H1 (cell line): ENCODE data around the gene BRPF3. TPM values are rescaled to one million over a fixed set of nuclear protein-coding genes. Genes with fewer than 3 reads are reported as not detected.

Experiments
- CTCF ChIA-PET: fragments of 300-600 bp; sonication (Branson Sonifier 250); formaldehyde crosslinking; loops from one replicate; lab custom pipeline; 2021; ENCODE audit not compliant: partially characterized antibody; lab: Charles Lee
- POLR2A ChIA-PET: fragments of 300-600 bp; sonication (Branson Sonifier 250); formaldehyde crosslinking; loops from one replicate; lab custom pipeline; 2021; ENCODE audit warnings: inconsistent platforms; ENCODE audit not compliant: partially characterized antibody; lab: Charles Lee
- DNase-seq, 2 experiments: peaks; one replicate each; pipeline versions ENCODE4 v3.0.0 to v3.0.0-alpha.2; 2010 to 2022; ENCODE audit warnings: low spot score in 2 of 2, low read depth in 1 of 2, mixed read lengths in 1 of 2
- FAIRE-seq: peaks from 2 replicates; lab custom pipeline; 2011; peaks lifted over from hg19 to GRCh38; lab: Jason Lieb, UNC
- H2AFZ ChIP-seq: 2 replicates; pipeline ENCODE4 v1.8.1; 2012; ENCODE audit warnings: low read length, inconsistent platforms
- H2AK5ac ChIP-seq: 2 replicates; pipeline ENCODE4 v1.6.1; 2013; ENCODE audit warnings: low read depth, low read length
- H2BK120ac ChIP-seq: replicated peaks from 2 replicates; pipeline ENCODE3; 2013; ENCODE audit warnings: low read depth, low read length, inconsistent platforms
- H2BK12ac ChIP-seq: 2 replicates; pipeline ENCODE4 v1.6.1; 2013; ENCODE audit warnings: low read depth, low read length
- H2BK15ac ChIP-seq: 2 replicates; pipeline ENCODE4 v1.6.1; 2013; ENCODE audit warnings: low read length
- H2BK20ac ChIP-seq: 2 replicates; pipeline ENCODE4 v1.6.1; 2013; ENCODE audit warnings: low read length
- H2BK5ac ChIP-seq: 2 replicates; pipeline ENCODE4 v1.6.1; 2013; ENCODE audit warnings: low read depth, low read length
- H3K14ac ChIP-seq: 2 replicates; pipeline ENCODE4 v1.6.1; 2013; ENCODE audit warnings: inconsistent platforms; ENCODE audit not compliant: insufficient read length
- H3K18ac ChIP-seq: 2 replicates; pipeline ENCODE4 v1.6.1; 2013; ENCODE audit warnings: low read length; ENCODE audit errors: extremely low read depth
- H3K23ac ChIP-seq: 2 replicates; pipeline ENCODE4 v1.6.1; 2013; ENCODE audit warnings: inconsistent platforms; ENCODE audit not compliant: insufficient read length
- H3K23me2 ChIP-seq: 2 replicates; pipeline ENCODE4 v1.6.1; 2013; ENCODE audit warnings: low read depth, low read length
- H3K27ac ChIP-seq: 2 replicates; pipeline ENCODE4 v1.6.1; 2011; ENCODE audit warnings: low read depth, low read length, inconsistent platforms
- H3K27me3 ChIP-seq, 4 experiments: replicated peaks in 1 of 4; 1 replicate in 1 of 4; 2 replicates in 3 of 4; pipeline versions ENCODE4 v1.6.1 to v1.8.1; 2011 to 2013; ENCODE audit warnings: low read length in 3 of 4, mild to moderate bottlenecking in 3 of 4, inconsistent platforms in 2 of 4, mixed read lengths in 2 of 4, moderate library complexity in 1 of 4; ENCODE audit not compliant: control insufficient read depth in 3 of 4, insufficient read depth in 3 of 4; ENCODE audit errors: extremely low read depth in 1 of 4
- H3K36me3 ChIP-seq, 4 experiments: 2 replicates each; pipeline versions ENCODE4 v1.6.1 to v1.8.1; 2011 to 2013; ENCODE audit warnings: mild to moderate bottlenecking in 4 of 4, low read length in 3 of 4, moderate library complexity in 2 of 4, control low read depth in 1 of 4, inconsistent platforms in 1 of 4; ENCODE audit not compliant: insufficient read depth in 4 of 4, control insufficient read depth in 2 of 4
- H3K4ac ChIP-seq: replicated peaks from 2 replicates; pipeline ENCODE3; 2013; ENCODE audit warnings: low read length, low read depth, mixed read lengths, inconsistent platforms; ENCODE audit not compliant: insufficient read length
- H3K4me1 ChIP-seq, 4 experiments: replicated peaks in 1 of 4; 1 replicate in 1 of 4; 2 replicates in 3 of 4; pipeline versions ENCODE4 v1.6.1 to v1.8.1; 2011 to 2013; ENCODE audit warnings: low read length in 3 of 4, inconsistent platforms in 2 of 4, mixed read lengths in 1 of 4; ENCODE audit not compliant: insufficient read depth in 4 of 4, control insufficient read depth in 3 of 4
- H3K4me2 ChIP-seq, 2 experiments: 2 replicates each; pipeline versions ENCODE4 v1.6.1 to v1.8.1; 2011 to 2013; ENCODE audit warnings: low read depth in 2 of 2, low read length in 2 of 2, control low read depth in 1 of 2, inconsistent platforms in 1 of 2, mild to moderate bottlenecking in 1 of 2; ENCODE audit not compliant: insufficient read depth in 1 of 2
- H3K4me3 ChIP-seq, 4 experiments: fragments of 200-600, 300-600 bp in 1 of 4; sonication (generic), shearing (Covaris generic), sonication (Bioruptor Twin) in 1 of 4; 2 replicates each; pipeline versions ENCODE4 v1.5.1 to v1.8.1; 2011 to 2016; ENCODE audit warnings: low read length in 4 of 4, low read depth in 3 of 4, control low read depth in 2 of 4, inconsistent platforms in 2 of 4, mild to moderate bottlenecking in 2 of 4, mixed read lengths in 1 of 4, moderate library complexity in 1 of 4; ENCODE audit not compliant: insufficient read depth in 2 of 4; ENCODE audit errors: extremely low read depth in 1 of 4
- H3K56ac ChIP-seq: replicated peaks from 2 replicates; pipeline ENCODE3; 2013; ENCODE audit warnings: low read depth, mild to moderate bottlenecking, mixed read lengths, low read length, inconsistent platforms; ENCODE audit not compliant: insufficient read length
- H3K79me1 ChIP-seq: 2 replicates; pipeline ENCODE4 v1.6.1; 2013; ENCODE audit warnings: low read depth, low read length, control low read depth
- H3K79me2 ChIP-seq, 2 experiments: 2 replicates each; pipeline versions ENCODE4 v1.6.1 to v1.8.1; 2012 to 2013; ENCODE audit warnings: low read length in 2 of 2, mild to moderate bottlenecking in 2 of 2, inconsistent platforms in 1 of 2; ENCODE audit not compliant: insufficient read depth in 2 of 2, control insufficient read depth in 1 of 2
- H3K9ac ChIP-seq, 4 experiments: replicated peaks in 1 of 4; 1 replicate in 1 of 4; 2 replicates in 3 of 4; pipeline versions ENCODE4 v1.6.1 to v1.8.1; 2011 to 2013; ENCODE audit warnings: low read depth in 3 of 4, low read length in 3 of 4, control low read depth in 2 of 4, mild to moderate bottlenecking in 2 of 4, moderate library complexity in 2 of 4, inconsistent platforms in 1 of 4; ENCODE audit errors: extremely low read depth in 1 of 4
- H3K9me3 ChIP-seq, 2 experiments: 2 replicates each; pipeline versions ENCODE4 v1.6.1 to v1.8.1; 2012 to 2013; ENCODE audit warnings: mild to moderate bottlenecking in 2 of 2, moderate library complexity in 2 of 2, control low read depth in 1 of 2, inconsistent platforms in 1 of 2, low read depth in 1 of 2, low read length in 1 of 2, mixed read lengths in 1 of 2; ENCODE audit not compliant: insufficient read depth in 2 of 2
- H4K20me1 ChIP-seq, 2 experiments: replicated peaks in 1 of 2; 2 replicates each; pipeline versions ENCODE3 to v1.8.1; 2011 to 2013; ENCODE audit warnings: inconsistent platforms in 2 of 2, low read length in 2 of 2, mild to moderate bottlenecking in 1 of 2; ENCODE audit not compliant: insufficient read depth in 2 of 2, control insufficient read depth in 1 of 2
- H4K5ac ChIP-seq: 2 replicates; pipeline ENCODE4 v1.6.1; 2013; ENCODE audit warnings: low read length, low read depth, mixed read lengths, inconsistent platforms; ENCODE audit not compliant: insufficient read length
- H4K8ac ChIP-seq: 2 replicates; pipeline ENCODE4 v1.8.0; 2013; ENCODE audit warnings: mild to moderate bottlenecking, moderate library complexity, low read length, inconsistent platforms; ENCODE audit not compliant: insufficient read depth; ENCODE audit errors: extremely low read depth
- H4K91ac ChIP-seq: replicated peaks from 2 replicates; pipeline ENCODE3; 2013; ENCODE audit warnings: low read length, mixed read lengths, inconsistent platforms; ENCODE audit not compliant: insufficient read length
- ASH2L ChIP-seq: fragments of 200-600, 300-600 bp; sonication (generic); IDR thresholded peaks from one replicate; pipeline ENCODE4 v1.7.1; 2017; ENCODE audit warnings: low read length
- WGBS, 2 experiments: shearing (Covaris generic) in 1 of 2; methylation state at CpG; one replicate each; pipeline versions ENCODE4 v1.1.6 to v1.1.7; 2013 to 2015; ENCODE audit warnings: low lambda C conversion rate in 2 of 2, mixed read lengths in 2 of 2, inconsistent platforms in 1 of 2, low coverage in 1 of 2, missing lambda C conversion rate in 1 of 2; ENCODE audit not compliant: insufficient replicate concordance in 2 of 2, insufficient coverage in 1 of 2, insufficient read length in 1 of 2; ENCODE audit errors: extremely low coverage in 1 of 2, missing lambda C conversion rate in 1 of 2; 5-methylcytosine and 5-hydroxymethylcytosine counted together
- polyA plus RNA-seq, 7 experiments: library from polyadenylated mRNA; depleted of rRNA in 3 of 7; stranded (reverse) in 5 of 7; unstranded in 2 of 7; fragments of >200 nt in 5 of 7; fragments of 200-250 nt in 2 of 7; gene quantifications; 1 replicate in 5 of 7; 2 replicates in 1 of 7; 4 replicates in 1 of 7; pipeline versions ENCODE4 v1.2.1 to v1.2.3, GENCODE V29; 2011 to 2013; ENCODE audit warnings: missing spikeins in 2 of 7, mixed read lengths in 2 of 7
- total RNA-seq: library from RNA; stranded (reverse); fragmentation: NEBNext Ultra II Directional; extraction: Animal tissue kit (Norgen Biotek cat#: 25700); gene quantifications from 2 replicates; pipeline ENCODE4 v1.2.1, GENCODE V29; 2021

Gene BRPF3
- total and polyA plus RNA-seq, 2 of the 8 experiments (the other 6 are each of a cell fraction or from before 2014, with no cell fraction given), result 26.0 to 37.5 TPM

DNA sequence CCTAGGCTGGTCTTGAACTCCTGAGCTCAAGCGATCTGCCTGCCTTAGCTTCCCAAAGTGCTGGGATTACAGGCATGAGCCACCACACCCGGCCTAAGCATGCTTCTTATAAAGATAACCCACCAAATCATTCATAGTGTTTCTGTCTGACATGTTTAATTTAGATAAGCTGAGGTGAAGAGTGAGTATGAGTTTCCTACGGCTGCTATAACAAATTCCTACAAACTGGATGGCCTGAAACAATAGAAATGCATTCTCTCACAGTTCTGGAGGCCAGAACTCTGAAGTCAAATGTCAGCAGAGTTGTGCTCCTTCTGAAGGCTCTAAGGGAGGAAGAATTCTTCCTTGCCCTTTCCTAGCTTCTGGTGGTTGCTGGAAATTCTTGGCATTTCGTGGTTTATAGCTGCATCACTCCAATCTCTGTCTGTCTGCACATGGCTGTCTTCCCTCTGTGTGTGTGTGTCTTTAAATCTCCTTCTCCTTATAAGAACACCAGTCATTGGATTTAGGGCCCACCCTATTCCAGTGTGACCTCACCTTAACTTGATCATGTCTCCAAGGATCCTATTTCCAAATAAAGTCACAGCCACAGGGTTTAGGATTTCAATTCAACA, 36.3 kb upstream of the BRPF3 start:
- H3K9me3 ChIP-seq, result peaks cover 0 to 5% of the 10 kb centered on the region in 2 experiments; a peak in 1 of 4 replicates
- H3K79me1 ChIP-seq, result no peaks in the 10 kb centered on the region
- POLR2A ChIA-PET, result no interaction called here
- no peak overlapping the region for H2BK5ac ChIP-seq
- no peak overlapping the region for H3K9ac ChIP-seq
- H4K5ac ChIP-seq, result no peak overlapping the region
- no peak overlapping the region for H2BK120ac ChIP-seq
- CTCF ChIA-PET, result interaction anchor here (1.0 kb wide), 1 partner anchor 16 kb away, joined by 3 read pairs; no protein-coding TSS in a partner anchor
- H3K56ac ChIP-seq, result no peak overlapping the region
- no peak overlapping the region for H3K27ac ChIP-seq
- WGBS, 2 experiments, result 90% methylated on average over 4 of the region's 4 CpGs; no CpG with 5 or more reads in 1 of the 2 experiments
- no peak overlapping the region for H3K4me2 ChIP-seq
- H3K23me2 ChIP-seq, result no peaks in the 10 kb centered on the region; the same call in 1 of the 2 replicates
- no peak overlapping the region for H3K14ac ChIP-seq
- no peak for TF ChIP-seq ASH2L
- TF ChIP-seq, all 59 proteins: peak for 0
- no peak overlapping the region for H2AFZ ChIP-seq
- H4K8ac ChIP-seq, result no peak overlapping the region
- H2BK12ac ChIP-seq, result no peak overlapping the region
- no peaks in the 10 kb centered on the region for H4K20me1 ChIP-seq
- no peak overlapping the region for H3K23ac ChIP-seq
- no peak for DNase-seq
- no peaks in the 10 kb centered on the region for H3K36me3 ChIP-seq
- no peaks in the 10 kb centered on the region for H3K27me3 ChIP-seq
- no peak for FAIRE-seq
- no peaks in the 10 kb centered on the region for H3K4me1 ChIP-seq
- H2BK15ac ChIP-seq, result no peak overlapping the region
- no peak overlapping the region for H3K4me3 ChIP-seq
- H3K4ac ChIP-seq, result no peak overlapping the region
- H2BK20ac ChIP-seq, result no peak overlapping the region
- no peak overlapping the region for H2AK5ac ChIP-seq
- no peak overlapping the region for H4K91ac ChIP-seq
- no peaks in the 10 kb centered on the region for H3K79me2 ChIP-seq
- H3K18ac ChIP-seq, result no peak overlapping the region
